ENCODE data around the gene TRHDE.

- no peak for TF ChIP-seq POLR2A (IDR thresholded peaks at IDR 0.05)
- TF ChIP-seq CTCF (IDR thresholded peaks at IDR 0.05), result no peak
These were observed 43.7 kb upstream of the TRHDE start for GRCh38 chr12:72228424-72228823.
